ENCODE data around the gene DHX57.

Gene DHX57

DNA sequence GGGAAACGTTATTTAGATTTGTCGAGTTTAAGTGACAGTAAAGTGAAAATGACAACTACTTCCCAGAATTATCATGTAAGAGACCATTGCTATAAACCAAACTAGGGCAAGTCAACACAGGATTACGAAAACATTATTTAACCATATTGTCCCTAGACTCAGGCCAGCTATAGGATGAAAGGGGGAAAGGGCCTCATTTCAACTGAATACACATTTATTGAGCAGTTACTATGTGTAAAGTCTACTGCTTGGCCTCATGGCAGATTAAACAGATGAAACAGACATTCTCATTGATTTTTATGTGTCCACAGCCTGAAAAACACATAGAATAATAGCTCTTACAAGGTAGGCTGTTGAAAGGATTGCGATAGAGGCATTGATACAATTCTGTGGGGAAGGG is 46.7 kb upstream of the DHX57 start:
- H3K9me3 ChIP-seq (ENCODE audit: insufficient read depth, low read length) = no peaks in the 10 kb centered on the region
- no peaks in the 10 kb centered on the region for H3K27me3 ChIP-seq (ENCODE audit: low read length)
- no peak overlapping the region for H3K4me2 ChIP-seq (ENCODE audit: low read depth, low read length, poor library complexity, severe bottlenecking)
- no peak overlapping the region for H2AFZ ChIP-seq (ENCODE audit: low read depth, low read length, severe bottlenecking)
- no peaks in the 10 kb centered on the region for H3K36me3 ChIP-seq (ENCODE audit: low read length)
- no peak overlapping the region for H3K27ac ChIP-seq (ENCODE audit: low read depth, low read length)
- TF ChIP-seq, protein P1, sequence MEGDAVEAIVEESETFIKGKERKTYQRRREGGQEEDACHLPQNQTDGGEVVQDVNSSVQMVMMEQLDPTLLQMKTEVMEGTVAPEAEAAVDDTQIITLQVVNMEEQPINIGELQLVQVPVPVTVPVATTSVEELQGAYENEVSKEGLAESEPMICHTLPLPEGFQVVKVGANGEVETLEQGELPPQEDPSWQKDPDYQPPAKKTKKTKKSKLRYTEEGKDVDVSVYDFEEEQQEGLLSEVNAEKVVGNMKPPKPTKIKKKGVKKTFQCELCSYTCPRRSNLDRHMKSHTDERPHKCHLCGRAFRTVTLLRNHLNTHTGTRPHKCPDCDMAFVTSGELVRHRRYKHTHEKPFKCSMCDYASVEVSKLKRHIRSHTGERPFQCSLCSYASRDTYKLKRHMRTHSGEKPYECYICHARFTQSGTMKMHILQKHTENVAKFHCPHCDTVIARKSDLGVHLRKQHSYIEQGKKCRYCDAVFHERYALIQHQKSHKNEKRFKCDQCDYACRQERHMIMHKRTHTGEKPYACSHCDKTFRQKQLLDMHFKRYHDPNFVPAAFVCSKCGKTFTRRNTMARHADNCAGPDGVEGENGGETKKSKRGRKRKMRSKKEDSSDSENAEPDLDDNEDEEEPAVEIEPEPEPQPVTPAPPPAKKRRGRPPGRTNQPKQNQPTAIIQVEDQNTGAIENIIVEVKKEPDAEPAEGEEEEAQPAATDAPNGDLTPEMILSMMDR (IDR thresholded peaks at IDR 0.05; ENCODE audit: insufficient read depth, low read length, poor library complexity, severe bottlenecking) = no peak
- no peak for TF ChIP-seq EZH2phosphoT487 (conservative IDR thresholded peaks at IDR 0.05; ENCODE audit: low read length)
- no peaks in the 10 kb centered on the region for H4K20me1 ChIP-seq (ENCODE audit: low read depth, low read length)
- no peak overlapping the region for H3K9ac ChIP-seq (ENCODE audit: low read length)
- H3K79me2 ChIP-seq (ENCODE audit: insufficient read depth, low read length) = no peaks in the 10 kb centered on the region
- H3F3A ChIP-seq (ENCODE audit: insufficient read depth) = no peaks in the 10 kb centered on the region
- H3K9me2 ChIP-seq (replicated peaks; ENCODE audit: insufficient read depth, low read length) = no peaks in the 10 kb centered on the region
- H3K4me3 ChIP-seq (ENCODE audit: insufficient read depth, low read length, poor library complexity, severe bottlenecking) = no peak overlapping the region

- TF ChIP-seq, protein P1 (IDR thresholded peaks at IDR 0.05; ENCODE audit: insufficient read depth, low read length, poor library complexity, severe bottlenecking) = no peak
- no peak for TF ChIP-seq EZH2phosphoT487 (conservative IDR thresholded peaks at IDR 0.05; ENCODE audit: low read length)
- Histone ChIP-seq H3K9ac (ENCODE audit: low read length) (no peak overlapping the region), H3F3A (ENCODE audit: insufficient read depth) (no peaks in the 10 kb centered on the region), H3K27me3 (ENCODE audit: low read length) (no peaks in the 10 kb centered on the region), H3K27ac (ENCODE audit: low read depth, low read length) (no peak overlapping the region), H3K4me2 (ENCODE audit: low read depth, low read length, poor library complexity, severe bottlenecking) (no peak overlapping the region), H3K9me3 (ENCODE audit: insufficient read depth, low read length) (no peaks in the 10 kb centered on the region), H3K36me3 (ENCODE audit: low read length) (no peaks in the 10 kb centered on the region), H3K9me2 (replicated peaks; ENCODE audit: insufficient read depth, low read length) (no peaks in the 10 kb centered on the region), H4K20me1 (ENCODE audit: low read depth, low read length) (no peaks in the 10 kb centered on the region), H2AFZ (ENCODE audit: low read depth, low read length, severe bottlenecking) (no peak overlapping the region), H3K79me2 (ENCODE audit: insufficient read depth, low read length) (no peaks in the 10 kb centered on the region), H3K4me3 (ENCODE audit: insufficient read depth, low read length, poor library complexity, severe bottlenecking) (no peak overlapping the region)
These were observed 36.9 kb upstream of the DHX57 start for GRCh38 chr2:38912619-38913018.

- Histone ChIP-seq H3K9me2 (replicated peaks; ENCODE audit: insufficient read depth, low read length) (no peaks in the 10 kb centered on the region), H3K4me3 (ENCODE audit: insufficient read depth, low read length, poor library complexity, severe bottlenecking) (no peak overlapping the region), H3F3A (ENCODE audit: insufficient read depth) (no peaks in the 10 kb centered on the region), H3K4me2 (ENCODE audit: low read depth, low read length, poor library complexity, severe bottlenecking) (no peak overlapping the region), H4K20me1 (ENCODE audit: low read depth, low read length) (no peaks in the 10 kb centered on the region), H3K27me3 (ENCODE audit: low read length) (no peaks in the 10 kb centered on the region), H2AFZ (ENCODE audit: low read depth, low read length, severe bottlenecking) (no peak overlapping the region), H3K79me2 (ENCODE audit: insufficient read depth, low read length) (no peaks in the 10 kb centered on the region), H3K9ac (ENCODE audit: low read length) (no peak overlapping the region), H3K27ac (ENCODE audit: low read depth, low read length) (no peak overlapping the region), H3K9me3 (ENCODE audit: insufficient read depth, low read length) (no peaks in the 10 kb centered on the region), H3K36me3 (ENCODE audit: low read length) (no peaks in the 10 kb centered on the region)
- TF ChIP-seq, protein P1 (IDR thresholded peaks at IDR 0.05; ENCODE audit: insufficient read depth, low read length, poor library complexity, severe bottlenecking) = no peak
- TF ChIP-seq EZH2phosphoT487 (conservative IDR thresholded peaks at IDR 0.05; ENCODE audit: low read length) = no peak
These were observed 35.5 kb upstream of the DHX57 start for GRCh38 chr2:38911191-38911590.
